AG09319 (cell line): Measurements from ENCODE around the gene PTPRC.

Experiments
- DNase-seq: peaks from one replicate; pipeline ENCODE4 v3.0.0-alpha.2; 2010; ENCODE audit warnings: low read depth; ENCODE audit errors: extremely low read depth
- CTCF ChIP-seq: IDR thresholded peaks from 2 replicates; pipeline ENCODE4 v1.5.1; 2011; ENCODE audit warnings: low read depth, mild to moderate bottlenecking, inconsistent platforms, low read length, moderate library complexity

PTPRC gene

GRCh38 chr1:198763298-198763714, 124.5 kb downstream of the PTPRC start:
- DNase-seq: no peak
- TF ChIP-seq CTCF: no peak

GRCh38 chr1:198764748-198765147, 125.9 kb downstream of the PTPRC start:
- no peak for TF ChIP-seq CTCF
- DNase-seq: no peak

GRCh38 chr1:198765416-198765815, 126.6 kb downstream of the PTPRC start:
- DNase-seq: no peak
- no peak for TF ChIP-seq CTCF

- TF ChIP-seq CTCF: peak; percentile 47
- no peak for DNase-seq
Measured at GRCh38 chr1:198771563-198772153, 132.8 kb downstream of the PTPRC start.

- DNase-seq: no peak
- TF ChIP-seq CTCF: no peak
Measured at GRCh38 chr1:198772626-198773025, 133.8 kb downstream of the PTPRC start.

GRCh38 chr1:198773030-198773429, 134.2 kb downstream of the PTPRC start:
- no peak for TF ChIP-seq CTCF
- DNase-seq: no peak

- no peak for TF ChIP-seq CTCF
- no peak for DNase-seq
Measured at GRCh38 chr1:198773523-198773922, 134.7 kb downstream of the PTPRC start.
